Activated T-cell treated with anti-CD3 and anti-CD28 coated beads for 4 hours (primary cell): ENCODE data around the gene NLGN1.
"Not testable (repeated sequence)": the region's sequence is repeated elsewhere in the genome, so short reads cannot be mapped to it uniquely, and the experiment has no call there.

Source experiments
- DNase-seq: peaks from one replicate; pipeline ENCODE4 v3.0.0-alpha.2; 2020

NLGN1 gene

GRCh38 chr3:174197416-174197815 lies 799.9 kb downstream of the NLGN1 start:
- no peak for DNase-seq

GRCh38 chr3:174198199-174198598 lies 800.7 kb downstream of the NLGN1 start:
- DNase-seq: no peak

- DNase-seq: no peak
These were observed 802.2 kb downstream of the NLGN1 start for GRCh38 chr3:174199696-174200095.

- no peak for DNase-seq
These were observed 804.6 kb downstream of the NLGN1 start for GRCh38 chr3:174202116-174202515.

GRCh38 chr3:174202561-174202960 lies 805.0 kb downstream of the NLGN1 start:
- DNase-seq: no peak

GRCh38 chr3:174204765-174205164 lies 807.2 kb downstream of the NLGN1 start:
- no peak for DNase-seq

- DNase-seq: no peak
These were observed 809.2 kb downstream of the NLGN1 start for GRCh38 chr3:174206607-174207192.

GRCh38 chr3:174208161-174208560 lies 810.6 kb downstream of the NLGN1 start:
- DNase-seq: no peak

- DNase-seq: not testable (repeated sequence)
These were observed 814.4 kb downstream of the NLGN1 start for GRCh38 chr3:174211896-174212295.

GRCh38 chr3:174215456-174215855 lies 817.9 kb downstream of the NLGN1 start:
- no peak for DNase-seq

- DNase-seq: no peak
These were observed 818.5 kb downstream of the NLGN1 start for GRCh38 chr3:174216019-174216418.

GRCh38 chr3:174216946-174217718 lies 819.6 kb downstream of the NLGN1 start:
- DNase-seq: no peak

GRCh38 chr3:174218016-174218415 lies 820.5 kb downstream of the NLGN1 start:
- no peak for DNase-seq

GRCh38 chr3:174219738-174220137 lies 822.2 kb downstream of the NLGN1 start:
- no peak for DNase-seq

- no peak for DNase-seq
These were observed 823.4 kb downstream of the NLGN1 start for GRCh38 chr3:174220775-174221554.

GRCh38 chr3:174223042-174223441 lies 825.5 kb downstream of the NLGN1 start:
- no peak for DNase-seq

- no peak for DNase-seq
These were observed 826.1 kb downstream of the NLGN1 start for GRCh38 chr3:174223626-174224025.

GRCh38 chr3:174229916-174230315 lies 832.4 kb downstream of the NLGN1 start:
- no peak for DNase-seq

GRCh38 chr3:174232028-174232657 lies 834.6 kb downstream of the NLGN1 start:
- DNase-seq: not testable (repeated sequence)

GRCh38 chr3:174232658-174233429 lies 835.3 kb downstream of the NLGN1 start:
- no peak for DNase-seq

GRCh38 chr3:174233511-174233910 lies 836.0 kb downstream of the NLGN1 start:
- no peak for DNase-seq

GRCh38 chr3:174242311-174243041 lies 844.9 kb downstream of the NLGN1 start:
- DNase-seq: no peak
